ENCODE measurements around the gene HBP1.

The HBP1 gene

GRCh38 chr7:107157091-107157490, 11.7 kb upstream of the HBP1 start:
- no peak for TF ChIP-seq SUZ12 (IDR thresholded peaks at IDR 0.05; ENCODE audit: extremely low read depth, insufficient read depth, insufficient read length)
- TF ChIP-seq YY1 (IDR thresholded peaks at IDR 0.05; ENCODE audit: insufficient read depth, insufficient read length), result no peak
- no peak for TF ChIP-seq ZNF274 (IDR thresholded peaks at IDR 0.05; ENCODE audit: low read depth, low read length)
- no peak for DNase-seq (ENCODE audit: low read depth, low spot score)
- no peaks in the 10 kb centered on the region for H3K27me3 ChIP-seq (ENCODE audit: insufficient read depth, insufficient read length)
- H3K9ac ChIP-seq (ENCODE audit: insufficient read length, low read depth), result no peak overlapping the region
- H3K9me3 ChIP-seq (ENCODE audit: insufficient read depth, low read length), result no peaks in the 10 kb centered on the region
- H3K36me3 ChIP-seq (ENCODE audit: insufficient read depth, insufficient read length, low read length), result no peaks in the 10 kb centered on the region
- H3K4me1 ChIP-seq (ENCODE audit: insufficient read depth, insufficient read length), result no peaks in the 10 kb centered on the region
- no peak overlapping the region for H3K4me3 ChIP-seq (ENCODE audit: insufficient read length, low read depth)

GRCh38 chr7:107158028-107158427, 10.8 kb upstream of the HBP1 start:
- DNase-seq (ENCODE audit: low read depth, low spot score), result no peak
- Histone ChIP-seq H3K27me3 (ENCODE audit: insufficient read depth, insufficient read length) (no peaks in the 10 kb centered on the region), H3K4me1 (ENCODE audit: insufficient read depth, insufficient read length) (no peaks in the 10 kb centered on the region), H3K36me3 (ENCODE audit: insufficient read depth, insufficient read length, low read length) (no peaks in the 10 kb centered on the region), H3K9me3 (ENCODE audit: insufficient read depth, low read length) (no peaks in the 10 kb centered on the region), H3K4me3 (ENCODE audit: insufficient read length, low read depth) (no peak overlapping the region), H3K9ac (ENCODE audit: insufficient read length, low read depth) (no peak overlapping the region)
- TF ChIP-seq ZNF274 (IDR thresholded peaks at IDR 0.05; ENCODE audit: low read depth, low read length), result no peak
- TF ChIP-seq SUZ12 (IDR thresholded peaks at IDR 0.05; ENCODE audit: extremely low read depth, insufficient read depth, insufficient read length), result no peak
- TF ChIP-seq YY1 (IDR thresholded peaks at IDR 0.05; ENCODE audit: insufficient read depth, insufficient read length), result no peak

DNA sequence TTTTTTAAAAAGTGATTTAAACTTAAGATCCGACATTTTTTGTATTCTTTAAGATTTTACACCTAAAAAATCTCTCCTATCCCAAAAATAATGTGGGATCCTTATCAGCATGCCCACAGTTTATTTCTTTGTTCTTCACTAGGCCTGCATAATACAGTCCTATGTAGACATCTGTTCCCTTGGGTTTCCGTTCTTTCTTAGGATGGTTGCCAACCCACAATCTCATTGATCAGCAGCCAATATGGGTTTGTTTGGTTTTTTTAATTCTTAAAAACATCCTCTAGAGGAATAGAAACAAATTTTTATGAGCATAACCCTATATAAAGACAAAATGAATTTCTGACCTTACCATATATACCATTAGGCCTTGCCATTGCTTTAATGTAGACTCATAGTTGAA, 8.4 kb upstream of the HBP1 start:
- Histone ChIP-seq H3K36me3 (ENCODE audit: insufficient read depth, insufficient read length, low read length) (no peaks in the 10 kb centered on the region), H3K27me3 (ENCODE audit: insufficient read depth, insufficient read length) (no peaks in the 10 kb centered on the region), H3K4me3 (ENCODE audit: insufficient read length, low read depth) (no peak overlapping the region), H3K9me3 (ENCODE audit: insufficient read depth, low read length) (no peaks in the 10 kb centered on the region), H3K9ac (ENCODE audit: insufficient read length, low read depth) (no peak overlapping the region), H3K4me1 (ENCODE audit: insufficient read depth, insufficient read length) (no peaks in the 10 kb centered on the region)
- no peak for TF ChIP-seq YY1 (IDR thresholded peaks at IDR 0.05; ENCODE audit: insufficient read depth, insufficient read length)
- no peak for TF ChIP-seq SUZ12 (IDR thresholded peaks at IDR 0.05; ENCODE audit: extremely low read depth, insufficient read depth, insufficient read length)
- TF ChIP-seq ZNF274 (IDR thresholded peaks at IDR 0.05; ENCODE audit: low read depth, low read length), result no peak
- DNase-seq (ENCODE audit: low read depth, low spot score), result no peak

DNA sequence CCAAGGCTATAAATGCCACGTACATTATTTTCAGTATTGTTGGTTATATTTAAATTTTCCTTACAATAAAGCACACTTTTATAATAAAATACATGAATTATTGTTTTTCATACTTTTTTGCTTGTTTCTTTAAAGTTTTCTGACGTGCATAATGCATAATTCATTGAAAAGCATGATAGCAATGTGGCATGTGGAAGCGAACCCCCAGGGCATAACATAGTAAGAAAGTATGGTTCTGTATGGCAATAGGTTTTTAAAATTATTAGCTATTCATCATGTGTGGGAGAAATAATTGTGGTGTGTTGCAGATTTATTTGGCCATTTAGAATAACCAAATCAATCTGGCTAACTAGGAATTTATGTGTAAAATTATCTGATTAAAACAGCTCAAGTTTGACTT, 7.4 kb upstream of the HBP1 start:
- no peak for DNase-seq (ENCODE audit: low read depth, low spot score)
- Histone ChIP-seq H3K9ac (ENCODE audit: insufficient read length, low read depth) (no peak overlapping the region), H3K4me3 (ENCODE audit: insufficient read length, low read depth) (no peak overlapping the region), H3K27me3 (ENCODE audit: insufficient read depth, insufficient read length) (no peaks in the 10 kb centered on the region), H3K4me1 (ENCODE audit: insufficient read depth, insufficient read length) (no peaks in the 10 kb centered on the region), H3K36me3 (ENCODE audit: insufficient read depth, insufficient read length, low read length) (no peaks in the 10 kb centered on the region), H3K9me3 (ENCODE audit: insufficient read depth, low read length) (no peaks in the 10 kb centered on the region)
- no peak for TF ChIP-seq SUZ12 (IDR thresholded peaks at IDR 0.05; ENCODE audit: extremely low read depth, insufficient read depth, insufficient read length)

DNA sequence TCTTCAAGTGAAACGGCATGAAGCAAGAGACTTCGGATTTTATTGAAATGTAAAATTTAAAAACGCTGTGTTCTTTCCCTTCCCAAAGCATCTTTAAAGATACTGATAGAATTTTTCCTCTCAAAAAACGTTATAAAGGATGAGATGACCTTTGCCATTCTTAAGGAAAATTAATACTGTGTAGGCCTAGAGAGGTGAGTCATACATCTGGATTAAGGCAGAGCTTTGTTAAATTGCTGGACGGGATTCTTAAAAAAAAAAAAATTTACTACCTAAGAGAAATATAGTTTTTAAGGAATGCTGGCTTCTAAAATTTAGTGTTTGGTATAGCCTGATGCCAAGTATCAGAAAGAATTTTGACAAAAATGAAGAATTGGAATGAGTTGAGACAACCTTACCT, 6.3 kb upstream of the HBP1 start:
- no peak overlapping the region for H3K9ac ChIP-seq (ENCODE audit: insufficient read length, low read depth)
- no peak overlapping the region for H3K4me3 ChIP-seq (ENCODE audit: insufficient read length, low read depth)
- H3K4me1 ChIP-seq (ENCODE audit: insufficient read depth, insufficient read length), result no peaks in the 10 kb centered on the region
- H3K9me3 ChIP-seq (ENCODE audit: insufficient read depth, low read length), result no peaks in the 10 kb centered on the region
- no peaks in the 10 kb centered on the region for H3K27me3 ChIP-seq (ENCODE audit: insufficient read depth, insufficient read length)
- no peak for DNase-seq (ENCODE audit: low read depth, low spot score)
- TF ChIP-seq YY1 (IDR thresholded peaks at IDR 0.05; ENCODE audit: insufficient read depth, insufficient read length) (no peak), ZNF274 (IDR thresholded peaks at IDR 0.05; ENCODE audit: low read depth, low read length) (no peak), SUZ12 (IDR thresholded peaks at IDR 0.05; ENCODE audit: extremely low read depth, insufficient read depth, insufficient read length) (no peak)
- H3K36me3 ChIP-seq (ENCODE audit: insufficient read depth, insufficient read length, low read length), result no peaks in the 10 kb centered on the region

DNA sequence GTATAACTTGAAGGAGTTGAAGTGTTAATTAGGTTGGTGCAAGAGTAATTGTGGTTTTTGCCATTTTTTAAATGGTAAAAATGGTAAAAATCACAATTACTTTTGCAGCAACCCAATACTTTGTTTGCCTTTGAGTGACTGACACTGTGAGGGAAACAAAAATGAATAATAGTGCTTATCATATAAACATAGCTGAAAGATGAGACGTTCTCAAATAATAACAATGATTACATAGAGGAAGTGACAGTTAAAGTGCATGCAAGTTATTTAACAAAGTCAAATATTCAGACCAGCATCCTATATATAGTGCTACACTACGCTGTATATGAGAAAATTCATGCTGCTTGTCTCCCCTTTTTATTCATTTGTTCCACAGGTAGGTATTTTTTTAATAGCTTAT, 4.7 kb upstream of the HBP1 start:
- no peak overlapping the region for H3K4me3 ChIP-seq (ENCODE audit: insufficient read length, low read depth)
- TF ChIP-seq YY1 (IDR thresholded peaks at IDR 0.05; ENCODE audit: insufficient read depth, insufficient read length) (no peak), ZNF274 (IDR thresholded peaks at IDR 0.05; ENCODE audit: low read depth, low read length) (no peak), SUZ12 (IDR thresholded peaks at IDR 0.05; ENCODE audit: extremely low read depth, insufficient read depth, insufficient read length) (no peak)
- H3K27me3 ChIP-seq (ENCODE audit: insufficient read depth, insufficient read length), result no peaks in the 10 kb centered on the region
- H3K9ac ChIP-seq (ENCODE audit: insufficient read length, low read depth), result no peak overlapping the region
- no peaks in the 10 kb centered on the region for H3K9me3 ChIP-seq (ENCODE audit: insufficient read depth, low read length)
- H3K36me3 ChIP-seq (ENCODE audit: insufficient read depth, insufficient read length, low read length), result no peaks in the 10 kb centered on the region
- no peaks in the 10 kb centered on the region for H3K4me1 ChIP-seq (ENCODE audit: insufficient read depth, insufficient read length)
- DNase-seq (ENCODE audit: low read depth, low spot score), result no peak

GRCh38 chr7:107165341-107165740, 3.5 kb upstream of the HBP1 start:
- TF ChIP-seq SUZ12 (IDR thresholded peaks at IDR 0.05; ENCODE audit: extremely low read depth, insufficient read depth, insufficient read length) (no peak), YY1 (IDR thresholded peaks at IDR 0.05; ENCODE audit: insufficient read depth, insufficient read length) (no peak), ZNF274 (IDR thresholded peaks at IDR 0.05; ENCODE audit: low read depth, low read length) (no peak)
- no peak overlapping the region for H3K9ac ChIP-seq (ENCODE audit: insufficient read length, low read depth)
- no peak overlapping the region for H3K4me3 ChIP-seq (ENCODE audit: insufficient read length, low read depth)
- no peaks in the 10 kb centered on the region for H3K36me3 ChIP-seq (ENCODE audit: insufficient read depth, insufficient read length, low read length)
- DNase-seq (ENCODE audit: low read depth, low spot score), result no peak
- H3K9me3 ChIP-seq (ENCODE audit: insufficient read depth, low read length), result no peaks in the 10 kb centered on the region
- no peaks in the 10 kb centered on the region for H3K27me3 ChIP-seq (ENCODE audit: insufficient read depth, insufficient read length)
- no peaks in the 10 kb centered on the region for H3K4me1 ChIP-seq (ENCODE audit: insufficient read depth, insufficient read length)

Measured in NT2/D1 (cell line).